Dermis blood vessel endothelial cell (primary cell): ENCODE data around the gene ERGIC1. TPM values are rescaled to one million over a fixed set of nuclear protein-coding genes. Genes with fewer than 3 reads are reported as not detected.
"Not testable (repeated sequence)": the region's sequence is repeated elsewhere in the genome, so short reads cannot be mapped to it uniquely, and the experiment has no call there.

ENCODE experiments used
- DNase-seq: peaks from one replicate; pipeline ENCODE4 v3.0.0; 2010
- total RNA-seq: library from RNA; depleted of rRNA; stranded (reverse); fragments of >200 nt; gene quantifications from 2 replicates; pipeline ENCODE4 v1.2.3, GENCODE V29; 2014

The ERGIC1 gene, protein sequence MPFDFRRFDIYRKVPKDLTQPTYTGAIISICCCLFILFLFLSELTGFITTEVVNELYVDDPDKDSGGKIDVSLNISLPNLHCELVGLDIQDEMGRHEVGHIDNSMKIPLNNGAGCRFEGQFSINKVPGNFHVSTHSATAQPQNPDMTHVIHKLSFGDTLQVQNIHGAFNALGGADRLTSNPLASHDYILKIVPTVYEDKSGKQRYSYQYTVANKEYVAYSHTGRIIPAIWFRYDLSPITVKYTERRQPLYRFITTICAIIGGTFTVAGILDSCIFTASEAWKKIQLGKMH
- 64.0 and 137 TPM in 2 replicates for total RNA-seq

DNA sequence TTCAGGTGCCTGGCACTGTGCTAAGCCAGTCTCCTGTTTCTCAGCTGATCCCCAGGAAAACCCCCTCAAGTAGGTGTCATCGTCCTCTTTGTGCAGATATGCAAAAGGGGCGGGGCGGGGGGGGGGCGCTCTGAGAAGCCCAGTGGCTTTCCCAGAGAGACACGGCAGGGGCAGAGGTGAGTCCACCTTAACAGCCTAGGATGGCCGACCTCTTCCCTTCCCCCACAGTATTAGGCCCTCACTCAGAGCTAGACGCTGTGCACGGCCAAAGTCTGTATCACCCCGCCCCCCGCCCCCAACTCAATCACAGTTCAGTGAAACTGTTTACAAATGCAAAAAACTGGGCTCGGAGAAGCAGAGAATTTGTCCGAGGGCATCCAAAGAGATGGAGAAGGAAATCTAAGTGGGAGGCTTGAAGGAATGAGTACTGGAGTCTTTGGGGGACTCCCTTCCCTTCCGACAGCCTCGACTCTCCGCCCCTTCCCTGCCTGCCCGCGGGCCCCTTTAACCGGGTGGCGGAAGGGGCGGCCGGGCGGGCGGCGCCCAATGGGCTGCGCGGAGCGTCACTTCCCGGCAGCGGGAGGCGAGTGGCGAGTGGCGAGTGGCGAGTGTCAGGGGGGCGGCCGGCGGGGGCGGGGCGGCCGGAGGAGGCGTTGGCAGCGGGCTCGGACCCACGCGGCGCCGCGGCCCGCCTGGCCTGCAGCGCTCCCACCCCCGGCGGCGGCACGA is at the start of gene ERGIC1:
Gene ERGIC1 (plus strand): TSS at position 566 of the 729 bp plus-strand sequence. CDS start 163 bp downstream, at position 729.
- DNase-seq: peak; percentile 90

DNA sequence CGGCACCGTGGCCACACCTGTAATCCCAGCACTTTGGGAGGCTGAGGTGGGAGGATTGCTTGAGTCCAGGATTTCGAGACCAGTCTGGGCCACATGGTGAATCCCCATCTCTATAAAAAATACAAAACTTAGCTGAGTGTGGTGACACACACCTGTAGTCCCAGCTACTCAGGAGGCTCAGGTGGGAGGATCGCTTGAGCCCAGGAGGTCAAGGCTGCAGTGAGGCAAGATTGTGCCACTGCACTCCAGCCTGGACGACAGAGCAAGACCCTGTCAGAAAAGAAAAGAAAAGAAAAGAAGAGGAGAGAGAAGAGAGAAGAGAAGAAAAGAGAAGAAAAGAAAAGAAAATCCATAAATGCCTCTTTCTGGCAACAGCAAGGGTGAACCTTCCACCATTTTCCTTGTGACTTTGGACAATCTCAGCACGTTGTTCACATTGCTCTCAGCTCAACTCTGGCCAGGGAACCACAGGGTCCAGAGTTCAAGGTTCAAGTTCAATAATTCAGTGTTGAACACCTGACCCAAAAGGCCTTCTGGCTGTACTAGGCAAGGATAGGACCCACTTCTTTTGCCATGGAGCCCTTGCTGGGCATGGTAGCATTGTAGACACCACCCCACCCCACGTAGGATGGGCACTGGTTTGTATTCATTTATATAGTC is 48.5 kb upstream of the ERGIC1 start:
- DNase-seq: no peak

DNA sequence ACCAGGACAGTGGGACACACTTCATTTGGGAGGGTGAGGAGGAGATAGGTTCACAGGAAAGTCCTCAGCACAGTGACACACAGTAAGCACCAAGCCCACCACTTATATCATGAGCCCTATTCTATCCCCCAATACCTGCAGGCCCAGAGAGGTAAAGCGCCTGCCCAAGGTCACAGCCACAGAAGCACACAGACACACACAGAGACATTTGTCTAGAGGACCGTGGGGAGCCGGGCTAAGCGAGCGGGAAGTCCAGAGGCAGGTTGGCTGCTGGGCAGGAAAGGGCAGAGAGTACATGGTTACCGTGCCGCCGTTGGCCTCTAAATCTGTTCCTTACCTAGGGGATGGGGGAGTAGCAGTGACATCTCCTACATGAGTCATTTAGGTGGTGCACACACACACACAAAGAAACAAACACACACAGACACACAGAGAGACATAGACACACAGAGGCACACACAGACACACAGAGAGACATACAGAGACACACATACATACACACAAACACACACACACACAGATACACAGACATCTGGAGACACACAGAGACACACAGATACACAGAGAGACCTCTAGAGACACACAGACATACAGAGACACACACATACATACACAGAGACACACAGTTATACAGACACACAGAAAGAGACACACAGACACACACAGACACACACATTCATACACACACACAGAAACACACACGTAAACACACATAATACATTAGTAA is 47.2 kb upstream of the ERGIC1 start:
- DNase-seq: no peak

DNA sequence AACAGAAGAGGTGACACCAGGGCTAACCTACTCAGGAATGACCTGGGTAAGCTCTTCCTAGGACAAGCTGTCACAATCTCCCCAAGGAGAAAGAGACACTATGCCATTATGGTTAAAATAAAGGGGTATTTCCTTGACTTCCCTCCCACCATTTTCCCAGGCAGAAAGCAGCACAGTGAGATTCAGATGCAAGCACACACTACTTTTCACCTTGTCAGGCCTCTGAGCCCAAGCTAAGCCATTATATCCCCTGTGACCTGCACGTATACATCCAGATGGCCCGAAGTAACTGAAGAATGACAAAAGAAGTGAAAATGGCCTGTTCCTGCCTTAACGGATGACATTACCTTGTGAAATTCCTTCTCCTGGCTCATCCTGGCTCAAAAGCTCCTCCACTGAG is 46.5 kb upstream of the ERGIC1 start:
- DNase-seq: not testable (repeated sequence)

DNA sequence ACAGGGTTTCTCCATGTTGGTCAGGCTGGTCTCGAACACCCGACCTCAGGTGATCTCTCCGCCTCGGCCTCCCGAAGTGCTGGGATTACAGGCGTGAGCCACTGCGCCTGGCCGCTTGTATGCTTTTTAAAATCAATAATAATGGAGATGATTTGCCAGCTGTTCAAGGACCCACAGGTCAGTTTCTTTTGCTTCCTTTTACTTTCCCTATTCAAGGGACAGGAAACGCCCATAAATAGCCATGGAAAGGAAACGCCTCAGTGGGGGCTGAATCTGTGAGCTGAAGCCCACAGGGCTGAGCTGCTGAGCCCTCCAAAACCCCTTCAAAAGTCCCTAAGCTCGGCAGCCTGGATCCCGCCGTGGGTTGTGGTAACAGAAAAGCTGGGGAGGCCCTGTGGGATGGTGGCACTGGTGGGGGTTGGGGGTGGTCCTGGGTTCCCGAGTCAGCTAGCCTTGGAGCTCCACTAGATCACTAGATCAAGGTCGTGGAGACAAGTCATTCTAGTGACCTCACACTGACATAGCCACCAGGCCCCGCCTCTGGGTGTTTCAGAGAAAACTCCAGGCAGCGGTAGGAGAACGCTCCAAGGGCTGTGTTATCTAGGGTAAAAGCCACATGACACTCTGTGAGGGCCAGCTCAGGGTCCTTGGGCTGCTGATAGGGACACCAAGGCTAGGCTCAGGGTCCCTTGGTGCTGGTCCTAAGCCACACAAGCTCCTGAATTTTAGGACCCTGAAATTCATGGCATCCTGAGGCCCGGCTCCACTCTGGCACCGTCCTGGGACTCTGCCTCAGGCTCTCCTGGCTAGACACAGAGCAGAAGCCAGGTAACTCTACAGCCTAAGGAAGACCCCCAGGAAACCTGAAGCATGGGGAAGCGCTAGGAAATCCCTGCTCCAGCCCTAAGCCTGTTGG is 45.0 kb upstream of the ERGIC1 start:
- DNase-seq: peak; percentile 47

DNA sequence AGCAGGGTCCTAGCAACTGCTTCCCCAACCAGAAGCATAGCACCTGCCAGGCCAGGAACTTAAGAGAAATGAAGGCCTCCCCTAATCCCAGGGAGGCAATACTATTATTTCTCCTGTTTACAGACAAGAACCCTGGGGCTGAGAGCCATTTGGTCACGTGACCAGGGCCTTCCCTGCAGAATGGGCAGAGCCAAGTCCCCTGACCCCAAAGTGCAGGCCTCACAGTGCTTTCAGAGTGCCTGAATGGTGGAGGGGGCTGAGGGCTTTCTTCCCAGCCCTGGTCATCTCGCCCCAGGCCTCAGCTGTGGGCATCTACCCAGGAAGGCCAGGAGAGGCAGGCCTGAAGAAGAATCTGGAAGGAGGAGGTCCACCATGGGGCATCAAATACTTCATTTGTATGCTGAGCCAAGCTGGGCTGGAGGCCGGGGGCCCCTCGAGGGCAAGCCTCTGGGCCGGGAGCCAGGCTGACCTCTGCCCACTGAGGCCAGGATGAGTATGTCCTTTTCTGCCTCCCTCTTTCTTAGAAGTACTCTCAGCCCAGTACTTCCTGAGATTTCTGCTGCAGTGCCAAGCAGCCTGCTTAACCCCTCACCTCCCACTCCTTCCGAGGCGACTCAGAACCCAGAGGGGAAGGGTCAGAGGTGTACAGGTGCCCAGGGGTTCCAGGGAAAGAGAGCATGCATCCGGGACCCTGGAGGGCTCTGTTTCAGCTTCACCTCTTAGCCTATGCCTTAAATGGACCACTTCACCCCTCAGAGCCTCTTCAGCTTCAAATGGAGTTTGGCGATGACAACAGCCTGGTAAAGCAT is 44.2 kb upstream of the ERGIC1 start:
- DNase-seq: no peak

DNA sequence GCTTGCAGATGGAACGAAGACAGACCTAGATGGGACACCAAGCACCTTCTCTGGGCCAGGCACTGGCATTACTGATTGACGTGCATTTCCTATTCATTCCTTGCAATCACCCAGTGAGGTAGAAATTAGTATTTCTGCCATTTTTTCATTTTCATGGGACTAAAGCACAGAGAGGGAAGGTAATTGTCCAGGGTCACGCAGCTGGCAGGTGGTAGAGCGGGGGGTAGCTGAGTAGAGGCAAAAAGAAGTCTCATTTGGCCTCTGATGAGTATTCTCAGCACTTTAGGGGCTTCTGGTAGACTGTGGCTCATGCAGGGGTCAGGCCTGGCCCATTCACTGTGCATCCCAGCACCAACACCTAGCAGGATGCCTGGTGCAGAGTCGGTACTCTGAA is 43.6 kb upstream of the ERGIC1 start:
- DNase-seq: no peak

DNA sequence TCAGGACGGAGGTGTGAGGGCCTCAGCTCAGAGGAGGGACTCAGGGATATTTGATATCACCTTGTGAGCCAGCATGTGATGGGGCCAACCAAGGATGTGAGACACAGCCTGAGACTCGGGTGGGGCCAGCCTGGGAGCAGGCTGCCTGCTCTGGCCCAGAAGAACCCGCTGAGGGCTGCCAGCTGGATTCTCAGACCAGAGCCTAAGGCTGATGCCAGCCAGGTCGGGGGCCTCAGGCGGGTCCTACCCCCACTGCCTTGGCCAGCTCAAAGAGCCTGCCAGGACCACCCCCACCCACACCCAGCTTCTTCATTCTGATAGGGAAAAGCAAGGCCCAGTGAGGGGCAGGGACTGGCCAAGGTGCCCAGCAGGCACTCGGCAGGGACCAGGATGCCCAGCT is 42.8 kb upstream of the ERGIC1 start:
- DNase-seq: no peak

DNA sequence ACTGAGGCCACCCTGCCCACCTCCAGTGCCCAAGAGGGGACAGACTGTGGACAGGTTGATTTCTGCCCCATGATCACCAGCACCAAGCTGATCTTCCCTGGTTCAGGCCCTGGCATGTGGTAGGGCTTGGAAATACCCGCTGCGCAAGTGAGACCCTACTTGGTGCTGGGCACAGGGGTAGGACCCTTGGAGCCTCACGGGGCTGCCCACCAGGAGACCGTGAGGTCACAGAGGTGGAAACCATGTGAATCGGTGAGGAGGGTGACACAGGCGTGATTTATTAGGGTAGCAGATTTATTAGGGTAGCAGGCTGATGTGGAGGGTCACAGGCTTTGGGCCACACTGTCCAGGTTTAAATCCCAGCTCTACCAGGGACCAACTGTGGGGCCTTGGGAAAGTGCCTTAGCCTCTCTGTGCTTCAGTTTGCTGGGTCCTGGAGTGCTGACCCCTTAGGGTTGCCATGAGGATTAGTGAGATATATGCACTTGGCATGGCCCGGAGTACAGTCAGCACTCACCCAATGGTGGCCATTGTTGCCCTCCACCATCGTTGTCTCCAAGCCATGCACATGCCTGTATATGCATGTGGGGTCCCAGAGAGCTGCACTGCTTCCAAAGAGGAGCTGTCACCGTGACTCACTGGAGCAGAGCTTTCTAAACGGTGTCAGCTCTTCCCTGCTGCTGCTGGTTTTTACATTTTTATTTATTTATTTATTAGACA is 42.2 kb upstream of the ERGIC1 start:
- DNase-seq: no peak

DNA sequence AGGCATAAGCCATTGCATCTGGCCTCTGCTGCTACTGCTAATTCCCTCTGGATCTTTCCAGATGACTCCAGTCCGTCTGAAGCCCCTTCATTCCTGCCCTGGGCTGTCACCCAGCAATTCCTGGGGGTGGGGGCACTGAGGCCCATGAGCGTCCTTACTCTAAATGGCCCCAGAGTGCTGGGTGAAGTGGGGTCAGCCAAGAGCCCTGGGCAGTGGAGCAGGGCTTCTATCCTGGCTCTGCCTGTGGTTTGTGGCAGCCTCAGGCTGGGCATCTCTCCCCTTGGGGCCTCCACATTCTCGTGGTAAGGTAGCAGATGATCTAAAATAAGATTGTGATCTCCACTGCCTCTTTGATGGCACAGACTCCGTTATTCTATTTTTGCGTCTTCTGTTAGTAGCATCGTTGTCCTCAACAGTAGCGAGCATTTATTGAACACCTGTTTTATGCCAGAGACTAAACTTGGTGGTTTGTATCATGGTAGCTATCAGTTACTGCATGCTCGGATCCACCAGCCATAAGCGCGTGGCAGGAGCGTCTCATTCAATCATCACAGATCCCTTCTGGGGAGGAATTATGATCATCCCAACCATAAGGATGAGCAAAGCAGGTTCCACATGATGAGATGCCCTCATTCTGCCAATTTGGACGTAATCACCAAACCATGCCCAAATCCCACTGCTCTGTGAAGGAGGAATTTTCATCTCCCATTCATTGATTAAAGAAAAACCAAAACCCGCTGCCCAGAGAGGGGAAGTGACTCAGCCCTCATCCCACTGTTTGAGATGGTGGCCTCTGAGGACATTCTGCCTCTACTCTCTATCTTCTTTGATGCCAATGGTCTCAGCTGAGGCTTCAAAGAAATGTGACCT is 41.1 kb upstream of the ERGIC1 start:
- no peak for DNase-seq

DNA sequence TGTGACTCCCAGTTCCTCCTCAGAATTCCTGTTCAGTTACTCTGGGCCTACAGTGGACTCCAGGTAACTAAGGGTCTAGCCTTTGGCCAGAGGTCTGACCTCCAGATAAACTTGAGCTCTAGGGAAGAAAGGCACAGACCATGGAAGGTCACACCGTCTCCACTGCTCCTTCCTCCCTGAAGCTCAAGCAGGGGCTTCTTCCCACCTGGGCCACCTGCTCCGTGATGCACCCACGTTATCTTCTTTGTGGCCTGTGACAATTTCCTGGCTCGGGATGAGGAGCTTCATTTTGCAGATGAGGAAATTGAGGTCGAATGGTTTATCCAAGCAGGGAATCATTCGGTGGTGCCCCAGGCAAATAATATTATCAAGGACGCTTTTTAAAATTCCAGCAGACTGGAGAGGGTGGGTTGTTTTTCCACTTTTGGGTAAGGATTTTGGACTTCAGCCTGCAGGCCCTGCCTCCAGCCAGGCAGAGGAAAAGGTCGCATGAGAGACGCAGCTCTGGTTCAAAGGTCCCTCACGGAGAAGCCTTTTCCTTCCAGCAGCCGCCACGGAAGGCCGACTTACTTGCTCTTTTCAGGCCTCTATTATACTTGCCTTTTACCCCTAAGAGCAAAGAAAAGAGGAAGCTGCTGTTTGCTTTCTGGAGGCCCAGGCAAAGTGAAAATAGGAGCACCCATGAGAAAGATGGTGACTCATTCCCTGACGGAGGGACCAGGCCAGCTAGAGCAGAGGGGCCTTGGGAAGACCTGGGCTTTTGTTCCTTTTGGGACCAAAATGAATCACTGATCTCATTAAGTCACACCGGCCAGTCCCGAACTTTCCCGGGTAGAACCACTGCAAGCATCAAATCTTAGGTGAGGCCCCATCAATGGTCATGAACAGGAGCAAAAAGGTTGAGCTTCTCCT is 40.2 kb upstream of the ERGIC1 start:
- peak; percentile 35 for DNase-seq

DNA sequence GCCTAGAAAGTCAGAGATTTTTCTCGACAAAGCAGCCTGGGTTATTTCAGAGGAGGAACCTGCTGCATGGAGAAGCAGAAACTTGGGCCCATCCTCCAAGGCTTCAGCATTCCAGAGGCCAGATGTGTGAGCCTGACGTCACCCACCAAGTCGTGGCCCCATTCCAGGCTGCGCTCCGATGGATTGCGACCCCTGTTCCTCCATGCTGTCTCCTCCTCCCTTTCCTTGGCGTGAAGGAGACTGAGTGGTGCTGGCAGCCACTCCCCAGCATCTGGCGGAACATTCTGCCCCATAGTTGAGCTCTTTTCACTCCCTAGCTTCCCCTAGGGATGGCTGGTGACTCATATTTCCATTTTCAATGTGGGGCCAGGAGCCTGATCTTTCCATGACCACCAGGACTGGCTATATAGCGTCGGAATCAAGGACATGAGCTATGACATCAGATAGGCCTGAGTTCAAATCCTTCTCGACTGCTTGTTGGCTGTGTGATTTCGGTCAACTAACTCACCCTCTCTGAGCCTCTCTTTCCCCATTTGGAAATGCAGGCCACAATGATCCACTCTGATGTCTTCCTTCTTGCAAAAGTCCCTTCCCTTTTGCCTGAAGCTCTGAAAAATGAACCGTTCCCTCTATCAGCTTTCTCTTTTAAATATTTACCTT is 38.6 kb upstream of the ERGIC1 start:
- DNase-seq: peak; percentile 96

DNA sequence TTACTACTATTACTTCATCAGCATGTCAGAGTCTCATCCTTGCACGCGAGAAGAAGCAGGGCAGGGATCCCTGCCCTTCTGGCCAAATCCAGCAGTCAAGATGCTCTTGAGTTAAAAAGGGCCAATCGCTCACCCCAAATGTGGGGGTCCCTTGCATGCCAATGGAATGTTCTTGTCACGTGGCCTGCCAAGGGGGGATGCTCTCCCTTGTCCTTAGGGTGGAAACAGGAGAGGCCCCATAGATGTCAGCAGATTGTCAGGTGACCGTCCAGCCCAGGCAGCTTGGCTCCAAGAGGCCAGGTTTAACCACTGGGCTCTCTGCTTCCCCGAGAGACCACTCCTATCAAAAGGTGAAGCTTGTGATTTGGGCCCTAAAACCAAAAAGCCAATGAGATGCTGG is 37.7 kb upstream of the ERGIC1 start:
- DNase-seq: no peak

DNA sequence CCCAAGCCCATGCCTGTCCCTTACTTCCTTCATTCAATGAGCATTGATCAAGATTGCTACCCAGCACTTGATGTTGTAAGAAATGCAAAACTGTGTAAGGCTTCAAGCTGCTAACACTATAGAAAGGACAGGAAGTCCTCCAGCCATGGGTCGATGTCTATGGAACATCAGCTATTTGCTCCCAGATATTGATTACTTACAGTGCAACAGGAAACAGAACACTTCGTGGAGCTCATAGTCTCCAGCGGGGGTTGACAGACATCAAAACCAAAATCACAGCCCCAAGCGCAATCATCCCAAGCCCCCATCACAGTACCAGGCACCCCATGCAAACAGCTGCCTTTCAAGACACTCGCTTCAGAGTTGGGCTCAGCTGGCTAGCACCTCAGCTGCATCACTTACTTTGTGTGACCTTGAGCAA is 36.3 kb upstream of the ERGIC1 start:
- no peak for DNase-seq

DNA sequence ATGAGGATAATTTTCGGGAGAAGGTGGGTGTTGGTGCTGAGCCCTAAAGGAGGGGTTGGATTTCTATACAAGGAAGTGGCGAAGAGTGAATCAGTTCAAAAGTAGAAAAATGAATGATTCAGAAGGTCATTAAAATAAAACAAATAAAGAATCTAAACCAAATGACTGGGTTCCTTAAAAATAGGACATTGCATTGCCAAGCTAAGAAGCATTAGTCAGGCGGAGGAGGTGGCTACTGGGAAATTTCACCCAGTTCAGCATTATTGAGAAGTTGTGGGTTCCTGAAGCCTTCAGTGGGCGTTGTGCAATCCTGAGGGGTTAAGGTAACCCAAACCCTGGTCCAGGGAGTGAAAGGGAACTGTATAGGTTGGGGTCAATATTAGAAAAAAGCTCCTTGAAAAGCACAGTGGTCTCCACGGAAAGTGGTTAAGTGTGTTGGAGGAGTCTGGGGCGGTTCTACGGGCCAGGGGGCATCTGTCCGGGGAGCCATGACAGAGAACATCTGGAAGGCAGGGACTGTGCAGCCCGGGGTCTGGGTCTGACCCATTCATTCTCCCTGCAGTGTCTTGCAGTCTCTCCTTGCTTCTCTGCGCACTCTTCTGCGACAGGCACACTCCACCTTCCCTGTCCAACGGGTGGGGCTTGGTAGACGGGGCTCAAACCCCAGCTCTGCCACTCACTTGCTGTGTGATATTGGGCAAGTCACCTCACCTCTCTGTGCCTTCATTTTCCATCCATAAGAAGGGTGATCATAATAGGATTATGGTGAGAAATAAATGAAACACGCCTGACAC is 35.4 kb upstream of the ERGIC1 start:
- peak; percentile 67 for DNase-seq

DNA sequence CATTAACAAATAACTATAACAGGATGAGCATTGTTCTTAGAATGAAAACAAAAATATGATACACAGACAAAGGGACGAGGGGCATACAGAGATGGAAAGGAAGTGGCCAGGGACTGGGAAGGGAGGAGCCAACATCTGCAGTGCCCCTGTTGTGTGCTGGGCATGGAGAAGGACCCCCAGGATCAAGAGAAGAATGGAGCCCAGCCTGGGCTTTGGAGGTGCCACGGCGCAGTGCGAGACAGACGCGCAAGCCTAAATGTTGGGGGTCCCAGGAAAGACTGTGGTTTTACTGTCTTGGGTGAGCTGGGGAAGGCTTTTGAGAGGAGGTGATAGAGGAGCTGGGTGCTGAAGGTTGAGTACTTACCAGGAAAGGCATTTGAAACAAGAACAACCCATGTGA is 34.6 kb upstream of the ERGIC1 start:
- no peak for DNase-seq

DNA sequence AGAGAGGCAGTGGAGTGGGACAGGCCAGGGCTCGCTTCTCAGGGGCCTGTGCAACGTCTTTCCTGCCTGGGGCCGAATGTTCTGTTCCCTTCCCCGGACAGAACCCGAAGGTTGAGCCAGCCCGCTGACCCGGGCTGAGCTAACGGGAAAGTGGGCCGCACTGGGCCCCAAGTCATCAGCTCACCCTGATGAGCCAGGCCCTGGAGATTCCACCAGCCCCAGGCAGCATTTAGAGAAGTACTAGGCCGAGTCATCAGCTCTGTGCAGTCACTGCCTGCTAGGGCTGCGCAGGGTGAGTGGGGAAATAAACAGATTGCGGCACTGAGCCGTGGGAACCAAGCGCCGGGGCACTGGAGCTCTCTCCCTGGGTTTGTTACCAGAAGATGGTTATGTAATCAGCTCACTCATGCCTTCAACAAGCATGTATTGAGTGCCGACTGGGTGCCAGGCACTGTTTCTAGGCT is 33.9 kb upstream of the ERGIC1 start:
- no peak for DNase-seq
